GM12873 (cell line): ENCODE results near the gene PNISR.
A peak's percentile ranks its signal among the peaks of the same experiment; 100 is the strongest.

Source experiments
- CTCF ChIP-seq: IDR thresholded peaks from 2 replicates; pipeline ENCODE4 v1.5.1; 2012; ENCODE audit warnings: low read depth, mild to moderate bottlenecking, moderate library complexity, low read length, control low read depth; ENCODE audit not compliant: insufficient read depth; ENCODE audit errors: missing control alignments

Gene PNISR, protein sequence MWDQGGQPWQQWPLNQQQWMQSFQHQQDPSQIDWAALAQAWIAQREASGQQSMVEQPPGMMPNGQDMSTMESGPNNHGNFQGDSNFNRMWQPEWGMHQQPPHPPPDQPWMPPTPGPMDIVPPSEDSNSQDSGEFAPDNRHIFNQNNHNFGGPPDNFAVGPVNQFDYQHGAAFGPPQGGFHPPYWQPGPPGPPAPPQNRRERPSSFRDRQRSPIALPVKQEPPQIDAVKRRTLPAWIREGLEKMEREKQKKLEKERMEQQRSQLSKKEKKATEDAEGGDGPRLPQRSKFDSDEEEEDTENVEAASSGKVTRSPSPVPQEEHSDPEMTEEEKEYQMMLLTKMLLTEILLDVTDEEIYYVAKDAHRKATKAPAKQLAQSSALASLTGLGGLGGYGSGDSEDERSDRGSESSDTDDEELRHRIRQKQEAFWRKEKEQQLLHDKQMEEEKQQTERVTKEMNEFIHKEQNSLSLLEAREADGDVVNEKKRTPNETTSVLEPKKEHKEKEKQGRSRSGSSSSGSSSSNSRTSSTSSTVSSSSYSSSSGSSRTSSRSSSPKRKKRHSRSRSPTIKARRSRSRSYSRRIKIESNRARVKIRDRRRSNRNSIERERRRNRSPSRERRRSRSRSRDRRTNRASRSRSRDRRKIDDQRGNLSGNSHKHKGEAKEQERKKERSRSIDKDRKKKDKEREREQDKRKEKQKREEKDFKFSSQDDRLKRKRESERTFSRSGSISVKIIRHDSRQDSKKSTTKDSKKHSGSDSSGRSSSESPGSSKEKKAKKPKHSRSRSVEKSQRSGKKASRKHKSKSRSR

DNA sequence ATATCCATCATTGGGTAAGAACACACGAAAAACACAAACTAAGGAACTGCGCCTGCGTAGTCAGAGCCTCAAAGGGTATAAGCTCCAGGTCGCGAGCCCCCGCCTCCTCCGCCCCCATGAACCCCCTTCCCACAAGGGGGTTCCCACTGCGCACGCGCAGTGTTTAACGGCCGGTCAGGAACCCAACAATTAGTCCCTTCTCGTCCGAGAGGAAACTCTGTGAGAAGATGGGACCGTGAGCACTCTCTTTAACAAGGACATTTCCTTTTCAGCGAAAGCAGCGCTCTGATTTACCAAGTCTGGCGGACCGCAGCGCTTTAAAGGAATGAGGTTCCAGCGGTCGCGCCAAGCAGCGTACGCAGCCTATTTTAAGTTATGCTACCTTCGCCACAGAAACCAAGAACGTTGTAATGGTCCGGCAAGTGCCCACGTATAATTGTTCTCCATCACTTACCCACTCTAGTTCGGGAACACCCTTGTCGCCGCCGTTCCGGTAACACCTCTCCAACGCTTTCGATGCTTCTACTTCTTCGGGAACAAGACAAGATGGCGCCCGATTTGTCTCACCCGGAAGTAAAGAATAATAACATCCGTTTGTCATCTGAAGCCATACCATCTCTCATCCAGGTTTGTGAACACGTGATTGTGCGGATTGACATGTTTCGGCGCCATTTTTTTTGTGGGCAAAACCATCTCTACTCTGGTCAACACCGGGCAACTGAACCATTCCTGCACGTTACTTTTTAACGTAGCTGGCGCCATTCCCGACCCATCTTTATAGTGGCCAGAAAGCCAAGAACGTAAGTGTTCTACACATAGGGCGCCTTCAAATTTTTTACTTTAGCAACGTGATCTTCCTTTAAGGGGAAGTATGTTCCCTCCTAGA lies at the start of gene PNISR:
Gene PNISR (minus strand): TSS at position 548 of the 886 bp plus-strand sequence. CDS start 10,649 bp downstream, outside the sequence.
- TF ChIP-seq CTCF = no peak

- no peak for TF ChIP-seq CTCF
Measured at GRCh38 chr6:99473730-99474129, 48.6 kb upstream of the PNISR start.

GRCh38 chr6:99471638-99472037 lies 46.5 kb upstream of the PNISR start:
- no peak for TF ChIP-seq CTCF

DNA sequence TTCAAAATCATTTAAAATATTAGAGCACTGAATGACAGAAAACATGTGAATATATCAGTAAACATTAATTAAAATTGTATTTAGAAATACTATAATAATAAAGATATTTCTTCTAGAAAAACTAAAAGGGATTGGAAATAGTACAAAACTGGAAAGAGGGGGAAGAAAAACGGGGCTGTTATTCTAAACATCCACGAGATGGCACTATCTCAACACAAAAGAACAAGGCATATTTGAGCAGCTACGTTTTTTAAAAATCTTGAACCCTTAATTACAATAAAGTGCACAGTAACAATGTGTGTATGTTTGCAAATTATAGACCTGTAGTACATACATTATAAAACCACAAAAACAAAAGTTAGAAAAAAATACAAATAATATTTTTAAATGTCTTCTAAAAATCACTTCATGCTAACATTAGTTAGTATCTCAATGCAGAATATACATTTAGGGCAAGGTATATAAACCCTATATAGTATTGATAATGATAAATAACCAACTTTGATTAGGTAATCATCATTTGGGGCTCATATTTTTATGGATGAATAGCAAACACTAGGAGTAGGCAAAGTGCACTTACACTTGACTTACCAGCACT lies 42.5 kb upstream of the PNISR start:
- TF ChIP-seq CTCF = peak; percentile 58

GRCh38 chr6:99458319-99458718 lies 33.2 kb upstream of the PNISR start:
- peak; percentile 50 for TF ChIP-seq CTCF

DNA sequence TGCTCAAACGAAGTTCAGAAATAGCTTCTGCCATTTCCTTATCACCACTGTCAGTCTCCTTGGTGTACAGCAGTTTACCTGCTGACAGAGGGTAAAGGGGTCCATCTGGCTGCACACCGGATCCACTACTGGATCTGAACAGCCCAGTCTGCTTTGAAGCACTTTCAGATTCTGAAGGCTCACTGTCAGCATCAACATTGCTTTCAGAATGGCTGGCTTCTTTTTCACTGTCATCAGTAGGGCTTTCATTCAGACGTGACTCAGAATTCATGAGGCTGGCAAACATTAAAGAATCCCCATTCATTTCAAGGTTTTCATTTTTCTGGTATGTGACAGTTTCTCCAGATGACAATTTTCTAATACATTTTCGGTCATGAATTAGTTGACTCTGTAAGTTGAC lies 21.0 kb upstream of the PNISR start:
- TF ChIP-seq CTCF = no peak
